Keratinocyte (primary cell): Measurements from ENCODE around the gene LY6G6D. TPM values are rescaled to one million over a fixed set of nuclear protein-coding genes. Genes with fewer than 3 reads are reported as not detected.

Experiments used
- DNase-seq: peaks from one replicate; pipeline ENCODE4 v3.0.0-alpha.2; 2011; ENCODE audit warnings: low read depth, missing footprints, low spot score
- FAIRE-seq: peaks from 2 replicates; lab custom pipeline; 2011; peaks lifted over from hg19 to GRCh38; lab: Jason Lieb, UNC
- H2AFZ ChIP-seq: 2 replicates; pipeline ENCODE4 v1.6.0; 2012; ENCODE audit warnings: low read length, control low read depth, inconsistent platforms; ENCODE audit not compliant: control insufficient read depth
- H3K27ac ChIP-seq: 2 replicates; pipeline ENCODE4 v1.5.1; 2011; ENCODE audit warnings: low read length; ENCODE audit not compliant: control insufficient read depth, insufficient read depth
- H3K27me3 ChIP-seq: 3 replicates; pipeline ENCODE4 v1.6.0; 2011; ENCODE audit warnings: low read length; ENCODE audit not compliant: control insufficient read depth, insufficient read depth; ENCODE audit errors: extremely low read depth
- H3K36me3 ChIP-seq, 2 experiments: 2 replicates in 1 of 2; 3 replicates in 1 of 2; pipeline ENCODE4 v1.5.1; 2011; ENCODE audit warnings: low read length in 2 of 2, mild to moderate bottlenecking in 1 of 2; ENCODE audit not compliant: control insufficient read depth in 2 of 2, insufficient read depth in 2 of 2; ENCODE audit errors: extremely low read depth in 1 of 2
- H3K4me1 ChIP-seq: 3 replicates; pipeline ENCODE4 v1.5.1; 2011; ENCODE audit warnings: low read length; ENCODE audit not compliant: control insufficient read depth, insufficient read depth; ENCODE audit errors: extremely low read depth
- H3K4me2 ChIP-seq: 3 replicates; pipeline ENCODE4 v1.6.0; 2011; ENCODE audit warnings: low read depth, low read length; ENCODE audit not compliant: control insufficient read depth, insufficient read depth; ENCODE audit errors: extremely low read depth
- H3K4me3 ChIP-seq, 3 experiments: fragments of 200-600 bp in 1 of 3; sonication (generic) in 1 of 3; 2 replicates in 2 of 3; 3 replicates in 1 of 3; pipeline ENCODE4 v1.5.1; 2011 to 2016; ENCODE audit warnings: low read length in 3 of 3, mild to moderate bottlenecking in 3 of 3, control low read depth in 2 of 3, inconsistent platforms in 1 of 3, low read depth in 1 of 3, mixed read lengths in 1 of 3, mixed run types in 1 of 3, moderate library complexity in 1 of 3; ENCODE audit not compliant: control insufficient read depth in 2 of 3, insufficient read depth in 2 of 3; ENCODE audit errors: extremely low read depth in 1 of 3
- H3K79me2 ChIP-seq: 2 replicates; pipeline ENCODE4 v1.6.0; 2012; ENCODE audit warnings: low read length; ENCODE audit not compliant: control insufficient read depth, insufficient read depth
- H3K9ac ChIP-seq: 3 replicates; pipeline ENCODE4 v1.6.0; 2011; ENCODE audit warnings: low read length; ENCODE audit not compliant: control insufficient read depth, insufficient read depth; ENCODE audit errors: extremely low read depth
- H3K9me1 ChIP-seq: 3 replicates; pipeline ENCODE4 v1.6.0; 2011; ENCODE audit warnings: low read length; ENCODE audit not compliant: control insufficient read depth, insufficient read depth; ENCODE audit errors: extremely low read depth
- H3K9me3 ChIP-seq: 2 replicates; pipeline ENCODE4 v1.5.1; 2012; ENCODE audit warnings: low read depth, low read length; ENCODE audit not compliant: control insufficient read depth
- H4K20me1 ChIP-seq: 3 replicates; pipeline ENCODE4 v1.6.0; 2011; ENCODE audit warnings: low read length; ENCODE audit not compliant: control insufficient read depth, insufficient read depth; ENCODE audit errors: extremely low read depth
- CTCF ChIP-seq, 3 experiments: IDR thresholded peaks in 1 of 3; conservative IDR thresholded peaks in 1 of 3; optimal IDR thresholded peaks in 1 of 3; 2 replicates in 2 of 3; 3 replicates in 1 of 3; pipeline versions ENCODE3 to v1.5.1; 2011; ENCODE audit warnings: low read length in 3 of 3, mild to moderate bottlenecking in 3 of 3, moderate library complexity in 2 of 3, control low read depth in 1 of 3, inconsistent platforms in 1 of 3; ENCODE audit not compliant: insufficient read depth in 2 of 3; ENCODE audit errors: extremely low read depth in 1 of 3
- EZH2 ChIP-seq: IDR thresholded peaks from one replicate; pipeline ENCODE4 v1.6.1; 2012; ENCODE audit warnings: inconsistent platforms, mild to moderate bottlenecking, low read length, moderate library complexity
- dilution Hi-C: fragments of 300-500 bp; cut with MboI; formaldehyde crosslinking; loops from one replicate; pipeline ENCODE4 v1.7.0; 2020; ENCODE audit warnings: low sequenced_read_pairs; ENCODE audit not compliant: extremely low pct_ligation_motif_present
- polyA plus RNA-seq, 5 experiments: library from polyadenylated mRNA; depleted of rRNA in 3 of 5; stranded (reverse) in 3 of 5; stranded (forward) in 1 of 5; unstranded in 1 of 5; fragments of >200 nt; gene quantifications; 1 replicate in 1 of 5; 2 replicates in 3 of 5; 3 replicates in 1 of 5; pipeline versions ENCODE4 v1.2.1 to v1.2.3, GENCODE V29; 2011 to 2012; ENCODE audit warnings: missing spikeins in 2 of 5, low read depth in 1 of 5, low replicate concordance in 1 of 5
- small RNA-seq, 3 experiments: library from RNA; depleted of rRNA; stranded (forward); fragments of <200 nt; gene quantifications; one replicate each; pipeline ENCODE3, GENCODE V24; 2012; ENCODE audit warnings: low read depth in 3 of 3, low replicate concordance in 1 of 3; ENCODE audit not compliant: insufficient read length in 3 of 3

Gene LY6G6D
- polyA plus RNA-seq, 1 donor (not counting 4 experiments of a cell fraction or from before 2014, with no cell fraction given) = 0.33 TPM

DNA sequence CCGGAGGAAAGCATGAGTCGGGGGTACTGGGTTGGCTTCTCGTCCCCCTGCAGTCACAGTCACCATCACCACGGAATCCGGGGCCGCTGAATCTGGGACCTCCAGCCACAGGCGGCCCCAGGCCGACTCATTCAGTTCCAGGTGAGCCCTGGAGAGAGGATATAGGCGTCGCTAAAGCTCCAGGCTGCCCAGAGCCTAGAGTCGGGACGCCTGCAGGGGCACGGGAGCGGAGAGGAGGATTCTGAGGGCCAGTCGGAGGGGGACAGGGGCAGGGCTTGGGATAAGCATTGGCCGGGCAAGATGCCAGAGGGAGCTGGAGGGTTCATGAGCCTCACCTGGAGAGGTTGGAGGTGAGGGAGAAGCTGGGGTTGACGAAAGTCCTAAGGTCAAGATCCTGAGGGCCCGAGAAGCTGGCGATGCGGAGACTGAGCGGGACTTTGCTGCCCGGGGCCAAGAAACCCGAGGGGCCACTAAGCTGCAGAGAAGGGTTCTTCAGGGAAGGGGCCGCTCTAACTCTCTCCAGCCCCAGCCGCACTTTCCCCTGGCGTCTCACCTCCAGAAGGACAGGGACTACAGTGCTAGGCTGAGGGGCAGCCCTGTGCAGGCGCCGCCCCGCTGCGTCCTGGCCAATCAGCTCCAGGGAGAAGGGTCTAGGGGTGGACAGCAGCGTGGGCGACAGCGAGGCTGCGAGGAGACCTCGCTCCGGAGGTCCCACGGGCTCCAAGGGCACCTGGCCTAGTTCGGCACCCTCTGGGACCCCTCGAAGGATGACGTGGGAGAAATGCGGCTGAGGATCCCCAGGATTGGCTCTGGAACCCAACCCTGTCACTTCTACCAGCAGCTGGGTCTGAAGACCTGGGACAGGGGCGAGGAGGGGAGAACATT lies 51.0 kb downstream of the LY6G6D start:
- no peak overlapping the region for H3K9ac ChIP-seq
- no peaks in the 10 kb centered on the region for H4K20me1 ChIP-seq
- H3K36me3 ChIP-seq = peaks cover 3 to 5% of the 10 kb centered on the region in 2 experiments
- H3K9me3 ChIP-seq = no peaks in the 10 kb centered on the region
- no peak overlapping the region for H3K4me2 ChIP-seq
- H3K4me3 ChIP-seq = no peak overlapping the region
- no peak overlapping the region for H3K27ac ChIP-seq
- no peak for TF ChIP-seq EZH2
- no peak for TF ChIP-seq CTCF (optimal IDR thresholded peaks at IDR 0.05 in 1 of 3, IDR thresholded peaks at IDR 0.05 in 1 of 3, conservative IDR thresholded peaks at IDR 0.05 in 1 of 3; ENCODE audit: extremely low read depth in 1 of 3, insufficient read depth in 2 of 3, low read length in 3 of 3)
- H3K9me1 ChIP-seq = peaks cover 2% of the 10 kb centered on the region
- FAIRE-seq = no peak
- H3K4me1 ChIP-seq = peaks cover 7% of the 10 kb centered on the region
- dilution Hi-C loops = no loop called here
- no peak for DNase-seq
- no peak overlapping the region for H2AFZ ChIP-seq
- H3K27me3 ChIP-seq = no peaks in the 10 kb centered on the region
- H3K79me2 ChIP-seq = no peaks in the 10 kb centered on the region

DNA sequence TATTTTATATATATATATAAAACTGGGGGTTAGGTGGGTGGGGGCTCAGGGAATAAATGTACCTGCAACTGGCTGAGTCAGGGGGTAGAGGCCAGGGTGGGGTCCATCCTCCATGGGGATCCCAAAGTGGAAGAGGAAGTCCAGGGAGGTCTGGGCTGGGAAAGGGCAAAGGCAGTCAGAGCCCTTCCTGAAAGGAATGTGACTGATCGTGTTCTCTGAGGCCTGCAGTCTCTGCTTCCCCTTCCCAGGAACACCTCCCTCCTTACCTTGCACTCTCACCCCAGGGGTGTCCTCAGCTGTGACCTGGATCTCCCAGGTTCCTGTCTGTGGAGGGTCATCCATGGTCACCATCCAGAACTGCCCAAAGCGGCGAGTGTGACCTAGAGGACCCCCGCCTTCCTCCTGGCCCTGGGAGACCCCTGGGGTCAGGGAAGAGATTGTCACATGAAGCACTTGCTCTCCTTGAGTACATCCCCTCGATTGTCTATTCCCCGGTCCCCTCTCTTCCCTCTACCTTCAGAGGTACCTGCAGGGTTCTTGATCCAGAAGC lies 52.0 kb downstream of the LY6G6D start:
- TF ChIP-seq EZH2 (no peak), CTCF (optimal IDR thresholded peaks at IDR 0.05 in 1 of 3, IDR thresholded peaks at IDR 0.05 in 1 of 3, conservative IDR thresholded peaks at IDR 0.05 in 1 of 3; ENCODE audit: extremely low read depth in 1 of 3, insufficient read depth in 2 of 3, low read length in 3 of 3) (no peak)
- no peak overlapping the region for H3K27ac ChIP-seq
- no peaks in the 10 kb centered on the region for H4K20me1 ChIP-seq
- H3K4me2 ChIP-seq = no peak overlapping the region
- H3K79me2 ChIP-seq = no peaks in the 10 kb centered on the region
- H3K36me3 ChIP-seq = no peaks in the 10 kb centered on the region
- no peaks in the 10 kb centered on the region for H3K9me3 ChIP-seq
- FAIRE-seq (no peak), DNase-seq (no peak)
- no peaks in the 10 kb centered on the region for H3K27me3 ChIP-seq
- peaks cover 2% of the 10 kb centered on the region for H3K9me1 ChIP-seq
- peaks cover 8% of the 10 kb centered on the region for H3K4me1 ChIP-seq
- H2AFZ ChIP-seq = no peak overlapping the region
- H3K4me3 ChIP-seq = no peak overlapping the region
- dilution Hi-C loops = no loop called here
- H3K9ac ChIP-seq = no peak overlapping the region

Small RNA genes lying within 50 kb of the gene (small RNA-seq; reads per million reads assigned to genes)
- gene LY6G6D = 0 reads per million in 3 experiments
- gene MIR4646 = 0 reads per million in 3 experiments
- 0 reads per million in 3 experiments for gene MSH5-SAPCD1
- 0 reads per million in 3 experiments for gene RNU6-850P
- 0 reads per million in 3 experiments for gene SAPCD1

Other genes starting within 250 kb of the LY6G6D start
- gene MICB, start 217.2 kb upstream of the LY6G6D start, polyA plus RNA-seq = 6.0 to 18.1 TPM (median 8.6 TPM) in 3 replicates
- gene MCCD1, start 186.4 kb upstream of the LY6G6D start, polyA plus RNA-seq = not detected in 3 replicates
- gene DDX39B, start 173.3 kb upstream of the LY6G6D start, polyA plus RNA-seq = 270 to 540 TPM (median 314 TPM) in 3 replicates
- gene ATP6V1G2, start 168.7 kb upstream of the LY6G6D start, polyA plus RNA-seq = 0.46 to 1.3 TPM (median 0.94 TPM) in 3 replicates
- gene NFKBIL1, start 167.7 kb upstream of the LY6G6D start, polyA plus RNA-seq = 4.8 to 8.9 TPM (median 7.2 TPM) in 3 replicates
- 0.04 TPM in 1 of 3 replicates, not detected in the others for gene LTA, start 143.1 kb upstream of the LY6G6D start, polyA plus RNA-seq
- 0.54 to 2.3 TPM (median 0.88 TPM) in 3 replicates for gene TNF, start 139.8 kb upstream of the LY6G6D start, polyA plus RNA-seq
- 0.09 TPM in 1 of 3 replicates, not detected in the others for gene LTB, start 132.9 kb upstream of the LY6G6D start, polyA plus RNA-seq
- 0.18 TPM in 1 of 3 replicates, not detected in the others for gene LST1, start 129.1 kb upstream of the LY6G6D start, polyA plus RNA-seq
- gene NCR3, start 122.3 kb upstream of the LY6G6D start, polyA plus RNA-seq = not detected in 3 replicates
- not detected in 3 replicates for gene AIF1, start 100.1 kb upstream of the LY6G6D start, polyA plus RNA-seq
- gene PRRC2A, start 94.6 kb upstream of the LY6G6D start, polyA plus RNA-seq = 20.5 to 58.0 TPM (median 22.7 TPM) in 3 replicates
- gene BAG6, start 62.7 kb upstream of the LY6G6D start, polyA plus RNA-seq = 49.9 to 120 TPM (median 60.6 TPM) in 3 replicates
- gene APOM, start 59.5 kb upstream of the LY6G6D start, polyA plus RNA-seq = 1.4 to 2.6 TPM (median 2.3 TPM) in 3 replicates
- 7.9 to 10.0 TPM (median 8.3 TPM) in 3 replicates for gene C6orf47, start 54.6 kb upstream of the LY6G6D start, polyA plus RNA-seq
- gene GPANK1, start 50.4 kb upstream of the LY6G6D start, polyA plus RNA-seq = 7.9 to 11.4 TPM (median 10.0 TPM) in 3 replicates
- 41.9 to 108 TPM (median 43.7 TPM) in 3 replicates for gene CSNK2B, start 49.3 kb upstream of the LY6G6D start, polyA plus RNA-seq
- gene LY6G5B, start 45.4 kb upstream of the LY6G6D start, polyA plus RNA-seq = 3.6 to 5.2 TPM (median 4.1 TPM) in 3 replicates
- 0.58 to 0.95 TPM (median 0.61 TPM) in 3 replicates for gene LY6G5C, start 34.3 kb upstream of the LY6G6D start, polyA plus RNA-seq
- gene ABHD16A, start 12.0 kb upstream of the LY6G6D start, polyA plus RNA-seq = 20.9 to 28.2 TPM (median 21.8 TPM) in 3 replicates
- gene LY6G6F, start 8.5 kb upstream of the LY6G6D start, polyA plus RNA-seq = not detected in 3 replicates
- 2.3 to 3.1 TPM (median 2.4 TPM) in 3 replicates for gene LY6G6C, start 6.4 kb downstream of the LY6G6D start, polyA plus RNA-seq
- 0.06 to 0.21 TPM (median 0.10 TPM) in 3 replicates for gene MPIG6B, start 8.0 kb downstream of the LY6G6D start, polyA plus RNA-seq
- gene DDAH2, start 14.0 kb downstream of the LY6G6D start, polyA plus RNA-seq = 3.0 to 6.7 TPM (median 3.1 TPM) in 3 replicates
- gene CLIC1, start 21.2 kb downstream of the LY6G6D start, polyA plus RNA-seq = 759 to 873 TPM (median 832 TPM) in 3 replicates
- 9.4 to 14.8 TPM (median 11.4 TPM) in 3 replicates for gene MSH5, start 24.7 kb downstream of the LY6G6D start, polyA plus RNA-seq
- gene SAPCD1, start 47.3 kb downstream of the LY6G6D start, polyA plus RNA-seq = 1.1 to 2.1 TPM (median 1.7 TPM) in 3 replicates
- 0.32 to 0.47 TPM (median 0.33 TPM) in 3 replicates for gene VWA7, start 62.0 kb downstream of the LY6G6D start, polyA plus RNA-seq
- 17.2 to 57.2 TPM (median 26.3 TPM) in 3 replicates for gene VARS1, start 80.4 kb downstream of the LY6G6D start, polyA plus RNA-seq
- 34.4 to 84.1 TPM (median 46.5 TPM) in 3 replicates for gene LSM2, start 91.6 kb downstream of the LY6G6D start, polyA plus RNA-seq
- 0.31 to 0.60 TPM (median 0.54 TPM) in 3 replicates for gene HSPA1L, start 99.9 kb downstream of the LY6G6D start, polyA plus RNA-seq
- gene HSPA1A, start 100.2 kb downstream of the LY6G6D start, polyA plus RNA-seq = 95.5 to 142 TPM (median 110 TPM) in 3 replicates
- gene HSPA1B, start 112.4 kb downstream of the LY6G6D start, polyA plus RNA-seq = 33.5 to 65.8 TPM (median 48.1 TPM) in 3 replicates
- gene NEU1, start 147.5 kb downstream of the LY6G6D start, polyA plus RNA-seq = 27.9 to 44.4 TPM (median 38.6 TPM) in 3 replicates
- gene SLC44A4, start 163.6 kb downstream of the LY6G6D start, polyA plus RNA-seq = 0.06 to 0.25 TPM (median 0.18 TPM) in 3 replicates
- 17.6 to 26.5 TPM (median 17.7 TPM) in 3 replicates for gene EHMT2, start 182.3 kb downstream of the LY6G6D start, polyA plus RNA-seq
- 0.55 to 0.64 TPM (median 0.63 TPM) in 3 replicates for gene ZBTB12, start 186.7 kb downstream of the LY6G6D start, polyA plus RNA-seq
- gene C2, start 212.4 kb downstream of the LY6G6D start, polyA plus RNA-seq = 0.04 TPM in 1 of 3 replicates, not detected in the others
- 0.84 to 2.9 TPM (median 2.5 TPM) in 3 replicates for gene CFB, start 230.7 kb downstream of the LY6G6D start, polyA plus RNA-seq
- gene NELFE, start 243.6 kb downstream of the LY6G6D start, polyA plus RNA-seq = 45.1 to 57.9 TPM (median 51.9 TPM) in 3 replicates
- gene SKIC2, start 243.8 kb downstream of the LY6G6D start, polyA plus RNA-seq = 24.5 to 37.7 TPM (median 37.5 TPM) in 3 replicates